Measurements from ENCODE around the gene RAB11A.

Gene RAB11A

DNA sequence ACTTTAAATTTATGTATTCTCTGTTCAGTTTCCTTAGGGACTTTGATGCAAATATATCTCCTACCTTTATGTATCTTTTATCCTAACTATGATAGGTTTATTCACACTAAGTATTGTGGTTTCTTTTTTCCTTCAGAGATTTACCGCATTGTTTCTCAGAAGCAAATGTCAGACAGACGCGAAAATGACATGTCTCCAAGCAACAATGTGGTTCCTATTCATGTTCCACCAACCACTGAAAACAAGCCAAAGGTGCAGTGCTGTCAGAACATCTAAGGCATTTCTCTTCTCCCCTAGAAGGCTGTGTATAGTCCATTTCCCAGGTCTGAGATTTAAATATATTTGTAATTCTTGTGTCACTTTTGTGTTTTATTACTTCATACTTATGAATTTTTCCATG lies 18.3 kb downstream of the RAB11A start:
- Histone ChIP-seq H4K20me1 (ENCODE audit: control insufficient read depth, insufficient read depth, low read depth, low read length) (no peaks in the 10 kb centered on the region), H3K9me3 (ENCODE audit: control insufficient read depth, insufficient read depth, low read length) (no peaks in the 10 kb centered on the region)

DNA sequence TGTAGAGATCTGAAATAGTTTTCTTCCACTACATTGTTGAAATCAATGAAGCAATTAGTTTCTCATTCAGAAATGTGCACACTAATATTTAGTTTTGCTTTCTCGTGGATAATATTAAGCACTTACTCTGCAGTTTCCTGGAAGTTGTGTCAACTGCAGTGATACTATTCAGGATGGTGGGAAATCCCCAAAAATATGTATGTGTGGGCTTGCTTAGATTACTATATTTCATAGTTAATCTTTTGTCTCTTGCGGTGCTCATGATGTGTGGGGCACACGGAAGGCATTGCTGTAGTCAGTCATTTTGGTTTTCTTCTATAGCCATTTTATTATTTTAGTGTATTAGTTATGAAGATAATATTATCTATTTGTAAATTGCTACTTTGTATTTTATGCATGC lies 19.7 kb downstream of the RAB11A start:
- H3K4me2 ChIP-seq (ENCODE audit: low read length) = no peak overlapping the region
- peaks cover 4% of the 10 kb centered on the region; the same call in 1 of the 2 replicates for H3F3A ChIP-seq (ENCODE audit: control insufficient read depth, insufficient read depth)
- no peak overlapping the region for H3K4me3 ChIP-seq (ENCODE audit: low read length)
- no peaks in the 10 kb centered on the region for H3K9me3 ChIP-seq (ENCODE audit: control insufficient read depth, insufficient read depth, low read length)
- H3K4me1 ChIP-seq (ENCODE audit: control insufficient read depth, low read length) = peaks cover 7% of the 10 kb centered on the region
- no peak for TF ChIP-seq EZH2phosphoT487 (IDR thresholded peaks at IDR 0.05; ENCODE audit: borderline replicate concordance, low read length)
- TF ChIP-seq, protein P1, sequence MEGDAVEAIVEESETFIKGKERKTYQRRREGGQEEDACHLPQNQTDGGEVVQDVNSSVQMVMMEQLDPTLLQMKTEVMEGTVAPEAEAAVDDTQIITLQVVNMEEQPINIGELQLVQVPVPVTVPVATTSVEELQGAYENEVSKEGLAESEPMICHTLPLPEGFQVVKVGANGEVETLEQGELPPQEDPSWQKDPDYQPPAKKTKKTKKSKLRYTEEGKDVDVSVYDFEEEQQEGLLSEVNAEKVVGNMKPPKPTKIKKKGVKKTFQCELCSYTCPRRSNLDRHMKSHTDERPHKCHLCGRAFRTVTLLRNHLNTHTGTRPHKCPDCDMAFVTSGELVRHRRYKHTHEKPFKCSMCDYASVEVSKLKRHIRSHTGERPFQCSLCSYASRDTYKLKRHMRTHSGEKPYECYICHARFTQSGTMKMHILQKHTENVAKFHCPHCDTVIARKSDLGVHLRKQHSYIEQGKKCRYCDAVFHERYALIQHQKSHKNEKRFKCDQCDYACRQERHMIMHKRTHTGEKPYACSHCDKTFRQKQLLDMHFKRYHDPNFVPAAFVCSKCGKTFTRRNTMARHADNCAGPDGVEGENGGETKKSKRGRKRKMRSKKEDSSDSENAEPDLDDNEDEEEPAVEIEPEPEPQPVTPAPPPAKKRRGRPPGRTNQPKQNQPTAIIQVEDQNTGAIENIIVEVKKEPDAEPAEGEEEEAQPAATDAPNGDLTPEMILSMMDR (IDR thresholded peaks at IDR 0.05; ENCODE audit: low read depth, low read length, poor library complexity, severe bottlenecking) = no peak
- no peaks in the 10 kb centered on the region for H3K9me2 ChIP-seq (replicated peaks; ENCODE audit: control insufficient read depth, low read length)
- H3K27ac ChIP-seq (ENCODE audit: low read depth, low read length) = no peak overlapping the region
- peaks cover 73% of the 10 kb centered on the region for H3K36me3 ChIP-seq (ENCODE audit: control insufficient read depth, low read length)
- no peaks in the 10 kb centered on the region for H3K79me2 ChIP-seq (ENCODE audit: control insufficient read depth, low read length)
- no peaks in the 10 kb centered on the region for H4K20me1 ChIP-seq (ENCODE audit: control insufficient read depth, insufficient read depth, low read depth, low read length)
- no peaks in the 10 kb centered on the region for H3K27me3 ChIP-seq (ENCODE audit: control insufficient read depth, low read length)

More for the DNA sequence above, 18.3 kb downstream of the RAB11A start:
- H3K4me1 ChIP-seq (ENCODE audit: control insufficient read depth, low read length) = peaks cover 19% of the 10 kb centered on the region
- no peak overlapping the region for H3K27ac ChIP-seq (ENCODE audit: low read depth, low read length)
- peaks cover 4% of the 10 kb centered on the region; the same call in 1 of the 2 replicates for H3F3A ChIP-seq (ENCODE audit: control insufficient read depth, insufficient read depth)
- H3K36me3 ChIP-seq (ENCODE audit: control insufficient read depth, low read length) = peaks cover 81% of the 10 kb centered on the region
- no peak overlapping the region for H3K4me2 ChIP-seq (ENCODE audit: low read length)
- no peaks in the 10 kb centered on the region for H3K79me2 ChIP-seq (ENCODE audit: control insufficient read depth, low read length)
- TF ChIP-seq EZH2phosphoT487 (IDR thresholded peaks at IDR 0.05; ENCODE audit: borderline replicate concordance, low read length) = no peak
- TF ChIP-seq, protein P1 (IDR thresholded peaks at IDR 0.05; ENCODE audit: low read depth, low read length, poor library complexity, severe bottlenecking) = no peak
- H3K4me3 ChIP-seq (ENCODE audit: low read length) = no peak overlapping the region
- no peaks in the 10 kb centered on the region for H3K9me2 ChIP-seq (replicated peaks; ENCODE audit: control insufficient read depth, low read length)
- no peaks in the 10 kb centered on the region for H3K27me3 ChIP-seq (ENCODE audit: control insufficient read depth, low read length)

DNA sequence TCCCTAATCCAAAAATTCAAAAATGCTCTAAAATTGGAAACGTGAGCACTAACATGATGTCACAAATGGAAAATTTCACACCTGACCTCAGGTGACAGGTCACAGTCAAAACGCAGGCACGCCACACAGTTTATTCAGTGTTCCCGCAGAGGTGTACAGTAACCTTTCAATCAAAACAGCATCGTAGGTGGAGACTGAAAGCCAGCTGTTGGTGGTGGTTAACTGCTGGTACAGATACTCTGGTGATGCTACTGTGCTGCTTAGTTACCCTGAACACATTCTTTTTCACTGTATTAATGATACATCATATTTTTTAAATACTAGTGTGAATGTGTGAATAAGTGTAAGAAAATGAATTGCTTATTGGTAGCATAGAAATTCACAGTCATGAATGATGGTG lies 23.8 kb downstream of the RAB11A start:
- Histone ChIP-seq H3K27me3 (ENCODE audit: control insufficient read depth, low read length) (no peaks in the 10 kb centered on the region), H3K36me3 (ENCODE audit: control insufficient read depth, low read length) (peaks cover 50% of the 10 kb centered on the region), H3K4me2 (ENCODE audit: low read length) (no peak overlapping the region), H3F3A (ENCODE audit: control insufficient read depth, insufficient read depth) (peaks cover 7% of the 10 kb centered on the region), H3K27ac (ENCODE audit: low read depth, low read length) (no peak overlapping the region), H3K79me2 (ENCODE audit: control insufficient read depth, low read length) (no peaks in the 10 kb centered on the region), H3K9me2 (replicated peaks; ENCODE audit: control insufficient read depth, low read length) (no peaks in the 10 kb centered on the region), H3K9me3 (ENCODE audit: control insufficient read depth, insufficient read depth, low read length) (no peaks in the 10 kb centered on the region), H3K4me1 (ENCODE audit: control insufficient read depth, low read length) (no peaks in the 10 kb centered on the region), H3K4me3 (ENCODE audit: low read length) (no peak overlapping the region), H4K20me1 (ENCODE audit: control insufficient read depth, insufficient read depth, low read depth, low read length) (no peaks in the 10 kb centered on the region)
- no peak for TF ChIP-seq EZH2phosphoT487 (IDR thresholded peaks at IDR 0.05; ENCODE audit: borderline replicate concordance, low read length)
- TF ChIP-seq, protein P1 (IDR thresholded peaks at IDR 0.05; ENCODE audit: low read depth, low read length, poor library complexity, severe bottlenecking) = no peak

All from DOHH2 (cell line).